A673 (cell line): Measurements from ENCODE around the gene KRT74.

ENCODE experiments used
- CTCF ChIP-seq: fragments of 300-800, 200-600 bp; sonication (generic); conservative IDR thresholded peaks from 2 replicates; pipeline ENCODE4 v1.5.1; 2017; ENCODE audit warnings: low read depth, mild to moderate bottlenecking, antibody characterized with exemption, low read length, moderate library complexity, mixed read lengths
- EZH2 ChIP-seq: fragments of 200-600 bp; sonication (generic); IDR thresholded peaks from 2 replicates; pipeline ENCODE4 v1.6.1; 2017; ENCODE audit warnings: borderline replicate concordance, low read depth, mild to moderate bottlenecking, mixed read lengths, antibody characterized with exemption, low read length; ENCODE audit not compliant: poor library complexity, severe bottlenecking

- no peak for TF ChIP-seq CTCF
- TF ChIP-seq EZH2: no peak
Observed at GRCh38 chr12:52543985-52544883, 29.4 kb downstream of the KRT74 start.
